Ishikawa (cell line): ENCODE data around the gene ARHGAP26.

Source experiments
- CEBPB ChIP-seq: IDR thresholded peaks from 2 replicates; pipeline ENCODE4 v1.6.1; 2012
- CREB1 ChIP-seq: IDR thresholded peaks from 2 replicates; pipeline ENCODE4 v1.6.1; 2012; ENCODE audit warnings: low read depth
- EGR1 ChIP-seq: IDR thresholded peaks from 2 replicates; pipeline ENCODE4 v1.6.1; 2012
- EP300 ChIP-seq: IDR thresholded peaks from 2 replicates; pipeline ENCODE4 v1.6.1; 2012; ENCODE audit warnings: borderline replicate concordance
- FOXM1 ChIP-seq: IDR thresholded peaks from 2 replicates; pipeline ENCODE4 v1.6.1; 2012; ENCODE audit warnings: low read depth, borderline replicate concordance
- NFIC ChIP-seq: IDR thresholded peaks from 2 replicates; pipeline ENCODE4 v1.6.1; 2012
- RAD21 ChIP-seq: IDR thresholded peaks from 2 replicates; pipeline ENCODE4 v1.6.1; 2012; ENCODE audit warnings: low read depth
- TAF1 ChIP-seq: IDR thresholded peaks from 2 replicates; pipeline ENCODE4 v1.6.1; 2012; ENCODE audit warnings: low read depth, mild to moderate bottlenecking
- TCF12 ChIP-seq: IDR thresholded peaks from 2 replicates; pipeline ENCODE4 v1.6.1; 2012; ENCODE audit warnings: low read depth
- TEAD4 ChIP-seq: IDR thresholded peaks from 2 replicates; pipeline ENCODE4 v1.6.1; 2012
- YY1 ChIP-seq: IDR thresholded peaks from 2 replicates; pipeline ENCODE4 v1.6.1; 2012; ENCODE audit warnings: low read depth
- ZBTB7A ChIP-seq: IDR thresholded peaks from 2 replicates; pipeline ENCODE4 v1.6.1; 2012; ENCODE audit warnings: low read depth
- TF ChIP-seq, protein P1 (sequence below): IDR thresholded peaks from 2 replicates; pipeline ENCODE4 v1.6.1; 2012; ENCODE audit warnings: low read depth, mild to moderate bottlenecking
- TF ChIP-seq, protein P2 (sequence below): IDR thresholded peaks from 2 replicates; pipeline ENCODE4 v1.6.1; 2012
- TF ChIP-seq, protein P3 (sequence below): IDR thresholded peaks from 2 replicates; pipeline ENCODE4 v1.6.1; 2012

The ARHGAP26 gene

DNA sequence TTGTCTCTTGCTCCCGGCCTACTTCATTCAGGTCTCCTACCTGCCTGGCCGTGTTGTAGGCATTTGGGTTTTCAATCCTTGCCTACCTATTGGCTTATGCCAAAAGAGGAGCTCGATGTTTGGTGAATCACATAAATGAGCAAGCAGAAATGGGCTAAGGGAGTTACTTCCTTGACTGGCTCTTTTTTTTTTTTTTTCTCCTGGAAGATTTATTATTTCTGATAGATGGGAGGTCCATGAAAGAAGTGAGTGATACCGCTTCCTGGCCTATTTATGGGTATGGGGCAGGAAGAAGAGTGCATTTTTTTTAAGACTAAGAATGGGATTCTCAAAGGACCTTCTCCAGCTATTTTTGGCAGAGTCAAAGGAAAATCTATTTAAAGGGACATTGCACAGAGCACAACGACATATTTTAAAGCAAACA lies 294.1 kb downstream of the ARHGAP26 start:
- no peak for TF ChIP-seq RAD21
- TF ChIP-seq TCF12: no peak
- TF ChIP-seq FOXM1: no peak
- no peak for TF ChIP-seq EGR1
- TF ChIP-seq, protein P1, sequence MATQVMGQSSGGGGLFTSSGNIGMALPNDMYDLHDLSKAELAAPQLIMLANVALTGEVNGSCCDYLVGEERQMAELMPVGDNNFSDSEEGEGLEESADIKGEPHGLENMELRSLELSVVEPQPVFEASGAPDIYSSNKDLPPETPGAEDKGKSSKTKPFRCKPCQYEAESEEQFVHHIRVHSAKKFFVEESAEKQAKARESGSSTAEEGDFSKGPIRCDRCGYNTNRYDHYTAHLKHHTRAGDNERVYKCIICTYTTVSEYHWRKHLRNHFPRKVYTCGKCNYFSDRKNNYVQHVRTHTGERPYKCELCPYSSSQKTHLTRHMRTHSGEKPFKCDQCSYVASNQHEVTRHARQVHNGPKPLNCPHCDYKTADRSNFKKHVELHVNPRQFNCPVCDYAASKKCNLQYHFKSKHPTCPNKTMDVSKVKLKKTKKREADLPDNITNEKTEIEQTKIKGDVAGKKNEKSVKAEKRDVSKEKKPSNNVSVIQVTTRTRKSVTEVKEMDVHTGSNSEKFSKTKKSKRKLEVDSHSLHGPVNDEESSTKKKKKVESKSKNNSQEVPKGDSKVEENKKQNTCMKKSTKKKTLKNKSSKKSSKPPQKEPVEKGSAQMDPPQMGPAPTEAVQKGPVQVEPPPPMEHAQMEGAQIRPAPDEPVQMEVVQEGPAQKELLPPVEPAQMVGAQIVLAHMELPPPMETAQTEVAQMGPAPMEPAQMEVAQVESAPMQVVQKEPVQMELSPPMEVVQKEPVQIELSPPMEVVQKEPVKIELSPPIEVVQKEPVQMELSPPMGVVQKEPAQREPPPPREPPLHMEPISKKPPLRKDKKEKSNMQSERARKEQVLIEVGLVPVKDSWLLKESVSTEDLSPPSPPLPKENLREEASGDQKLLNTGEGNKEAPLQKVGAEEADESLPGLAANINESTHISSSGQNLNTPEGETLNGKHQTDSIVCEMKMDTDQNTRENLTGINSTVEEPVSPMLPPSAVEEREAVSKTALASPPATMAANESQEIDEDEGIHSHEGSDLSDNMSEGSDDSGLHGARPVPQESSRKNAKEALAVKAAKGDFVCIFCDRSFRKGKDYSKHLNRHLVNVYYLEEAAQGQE: no peak
- TF ChIP-seq, protein P2, sequence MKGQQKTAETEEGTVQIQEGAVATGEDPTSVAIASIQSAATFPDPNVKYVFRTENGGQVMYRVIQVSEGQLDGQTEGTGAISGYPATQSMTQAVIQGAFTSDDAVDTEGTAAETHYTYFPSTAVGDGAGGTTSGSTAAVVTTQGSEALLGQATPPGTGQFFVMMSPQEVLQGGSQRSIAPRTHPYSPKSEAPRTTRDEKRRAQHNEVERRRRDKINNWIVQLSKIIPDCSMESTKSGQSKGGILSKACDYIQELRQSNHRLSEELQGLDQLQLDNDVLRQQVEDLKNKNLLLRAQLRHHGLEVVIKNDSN: no peak
- TF ChIP-seq TEAD4: no peak
- TF ChIP-seq TAF1: no peak

DNA sequence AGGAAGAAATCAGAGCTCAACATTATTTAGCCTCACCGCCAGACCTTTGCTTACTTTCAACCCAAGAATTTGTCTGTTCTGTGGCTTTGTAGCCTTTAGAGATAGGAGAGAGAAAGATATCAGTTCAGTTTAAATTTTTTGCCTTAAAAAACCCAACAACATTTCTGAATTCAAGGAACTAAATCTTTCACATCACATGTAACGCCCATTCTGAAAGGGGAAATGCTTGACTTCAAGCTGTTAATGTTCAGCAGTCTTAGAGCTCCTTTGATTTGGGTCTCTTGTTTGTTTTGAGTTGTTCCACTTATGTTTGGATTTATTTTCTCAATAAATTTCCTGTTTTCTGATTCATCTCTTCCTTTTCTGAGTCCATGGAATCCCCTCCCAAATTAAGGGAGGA lies 294.5 kb downstream of the ARHGAP26 start:
- TF ChIP-seq TEAD4 (no peak), FOXM1 (no peak), EGR1 (no peak), NFIC (no peak), ZBTB7A (no peak), EP300 (no peak), CEBPB (no peak), YY1 (no peak), TCF12 (no peak), CREB1 (no peak), RAD21 (no peak), TAF1 (no peak)
- TF ChIP-seq, protein P3, sequence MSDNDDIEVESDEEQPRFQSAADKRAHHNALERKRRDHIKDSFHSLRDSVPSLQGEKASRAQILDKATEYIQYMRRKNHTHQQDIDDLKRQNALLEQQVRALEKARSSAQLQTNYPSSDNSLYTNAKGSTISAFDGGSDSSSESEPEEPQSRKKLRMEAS: no peak
- TF ChIP-seq, protein P1: no peak
- TF ChIP-seq, protein P2: no peak

DNA sequence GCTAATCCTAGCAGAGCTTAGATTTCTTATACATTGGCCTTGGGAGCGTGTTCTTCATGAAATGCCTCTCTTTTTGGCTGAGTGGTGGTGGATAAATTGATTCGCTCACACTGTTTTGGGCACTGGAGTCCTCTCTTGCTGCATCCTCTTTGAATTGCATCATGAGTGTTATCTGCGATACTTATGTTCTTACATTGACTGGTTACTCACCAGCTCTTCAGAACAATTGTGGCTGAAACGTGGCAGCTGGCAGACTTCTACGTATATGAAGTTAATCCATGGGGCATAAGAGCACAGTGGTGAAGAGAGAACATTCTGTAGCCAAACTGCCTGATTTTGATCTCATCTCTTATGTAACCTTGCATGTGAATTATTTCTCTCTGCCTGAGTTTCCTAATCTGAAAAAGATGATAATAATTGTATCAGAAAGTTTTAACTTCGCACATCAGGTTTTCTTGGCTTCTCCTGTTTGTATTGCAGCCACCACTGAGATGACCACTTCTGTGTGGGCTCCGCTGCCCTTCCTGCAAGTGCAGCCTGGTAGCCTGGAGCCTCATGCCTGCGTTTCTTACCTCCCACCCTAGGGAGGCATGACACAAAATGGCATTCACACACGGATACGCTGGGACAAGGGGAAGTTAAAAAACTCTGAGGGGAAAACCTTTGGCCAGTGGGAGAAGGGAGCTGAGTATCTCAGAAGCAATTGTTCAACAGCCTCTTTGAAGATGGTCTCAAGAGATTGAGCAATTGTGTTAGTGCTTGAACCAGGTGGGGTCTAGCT lies 295.2 kb downstream of the ARHGAP26 start:
- TF ChIP-seq, protein P3: no peak
- TF ChIP-seq, protein P2: no peak

DNA sequence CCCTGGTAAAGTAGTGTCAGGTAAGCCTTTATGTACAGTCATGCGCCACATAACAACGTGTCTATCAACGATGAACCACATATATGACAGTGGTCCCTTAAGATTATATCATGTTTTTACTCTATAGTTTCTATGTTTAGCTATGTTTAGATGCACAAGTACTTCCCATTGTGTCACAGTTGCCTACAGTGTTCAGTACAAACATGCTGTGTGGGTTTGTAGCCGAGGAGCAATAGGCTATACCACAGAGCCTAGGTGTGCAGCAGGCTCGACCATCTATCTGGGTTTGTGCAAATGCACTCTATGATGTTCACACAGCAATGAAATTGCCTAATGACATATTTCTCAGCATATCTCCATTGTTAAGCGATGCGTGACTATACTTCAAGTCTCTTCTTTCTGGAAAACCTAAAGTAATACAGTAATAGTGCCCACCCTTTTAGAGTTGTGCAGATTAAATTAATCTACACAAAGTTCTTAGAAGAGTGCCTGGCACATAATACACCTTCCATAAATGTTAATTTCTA lies 295.9 kb downstream of the ARHGAP26 start:
- TF ChIP-seq, protein P3: no peak
- TF ChIP-seq, protein P1: no peak
- TF ChIP-seq TCF12: no peak
- no peak for TF ChIP-seq CEBPB
- no peak for TF ChIP-seq EGR1
- TF ChIP-seq YY1: no peak
- no peak for TF ChIP-seq EP300
- TF ChIP-seq FOXM1: no peak
- TF ChIP-seq NFIC: no peak
- TF ChIP-seq TAF1: no peak
- TF ChIP-seq, protein P2: no peak
- no peak for TF ChIP-seq CREB1
- no peak for TF ChIP-seq TEAD4
- no peak for TF ChIP-seq ZBTB7A
- TF ChIP-seq RAD21: no peak
